Activated T-cell treated with anti-CD3 and anti-CD28 coated beads for 4 hours (primary cell): ENCODE results near the gene PPP1R12B.
"Not testable (repeated sequence)": the region's sequence is repeated elsewhere in the genome, so short reads cannot be mapped to it uniquely, and the experiment has no call there.

Experiments used
- DNase-seq: peaks from one replicate; pipeline ENCODE4 v3.0.0-alpha.2; 2020

Gene PPP1R12B

DNA sequence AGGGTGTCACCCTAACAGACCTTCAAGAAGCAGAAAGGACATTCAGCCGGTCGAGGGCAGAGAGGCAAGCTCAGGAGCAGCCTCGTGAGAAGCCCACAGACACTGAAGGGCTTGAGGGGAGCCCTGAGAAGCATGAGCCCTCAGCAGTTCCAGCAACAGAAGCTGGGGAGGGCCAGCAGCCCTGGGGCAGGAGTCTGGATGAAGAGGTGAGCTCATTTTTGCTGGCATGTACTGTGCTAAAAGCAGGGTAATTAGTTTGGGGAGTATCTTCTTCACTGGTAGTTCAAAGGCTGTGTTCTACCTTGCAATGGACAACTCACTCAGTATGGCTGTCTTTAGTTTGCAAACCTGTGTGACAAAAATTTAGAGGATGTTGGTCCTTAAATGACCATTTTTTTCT, 144.6 kb downstream of the PPP1R12B start:
- not testable (repeated sequence) for DNase-seq

GRCh38 chr1:202498542-202498941, 150.0 kb downstream of the PPP1R12B start:
- no peak for DNase-seq

DNA sequence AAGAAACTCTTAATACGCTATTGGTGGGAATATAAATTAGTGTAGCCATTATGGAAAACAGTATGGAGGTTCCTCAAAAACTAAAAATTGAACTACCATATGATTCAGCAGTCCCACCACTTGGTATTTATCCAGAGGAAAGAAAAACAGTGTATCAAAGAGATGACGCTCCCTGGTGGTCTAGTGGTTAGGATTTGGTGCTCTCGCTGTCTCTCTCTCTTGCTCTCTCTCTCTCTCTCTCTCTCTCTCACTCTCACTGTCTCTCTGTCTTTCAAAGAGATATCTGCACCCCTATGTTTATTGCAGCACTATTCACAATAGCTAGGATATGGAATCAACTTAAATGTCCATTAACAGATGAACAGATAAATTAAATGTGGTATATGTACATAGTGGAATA, 151.5 kb downstream of the PPP1R12B start:
- not testable (repeated sequence) for DNase-seq

DNA sequence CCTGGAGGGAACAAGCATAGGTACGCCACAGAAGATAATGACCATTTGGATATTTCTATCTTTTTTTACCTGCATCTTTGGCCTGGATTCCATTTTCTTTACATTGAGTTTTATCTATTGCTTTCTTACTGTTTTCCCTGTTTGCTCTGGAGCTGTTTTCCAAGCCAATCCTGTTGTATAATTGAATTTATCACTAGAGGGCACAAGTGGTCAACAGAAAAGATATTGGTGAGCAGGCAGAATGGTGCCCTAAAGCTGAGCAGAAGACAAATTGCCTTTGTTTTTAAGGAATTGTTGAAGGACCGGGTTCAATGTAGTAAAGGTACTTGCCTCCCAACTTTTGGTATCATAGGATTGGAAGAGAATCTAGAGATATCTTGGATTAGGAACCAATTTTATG, 152.8 kb downstream of the PPP1R12B start:
- no peak for DNase-seq

DNA sequence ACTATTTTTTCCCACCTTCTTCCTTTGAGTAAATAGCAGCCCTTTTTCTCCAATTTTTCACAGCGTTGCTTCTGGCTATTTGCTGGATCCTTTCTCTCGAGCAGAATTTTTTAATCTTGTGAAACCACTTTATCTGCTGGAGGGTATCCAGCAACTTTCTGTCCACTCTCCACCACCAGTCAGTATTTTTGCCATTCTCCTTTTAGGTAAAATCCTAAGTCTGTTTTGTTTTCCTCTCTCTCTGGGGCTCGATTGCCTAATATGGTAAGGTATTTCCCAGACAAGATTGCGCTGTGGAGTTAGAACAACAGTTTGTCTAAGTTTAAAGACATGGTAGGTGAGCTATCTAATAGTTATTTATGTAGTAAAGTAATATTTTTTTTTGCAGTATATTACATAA, 156.9 kb downstream of the PPP1R12B start:
- no peak for DNase-seq

DNA sequence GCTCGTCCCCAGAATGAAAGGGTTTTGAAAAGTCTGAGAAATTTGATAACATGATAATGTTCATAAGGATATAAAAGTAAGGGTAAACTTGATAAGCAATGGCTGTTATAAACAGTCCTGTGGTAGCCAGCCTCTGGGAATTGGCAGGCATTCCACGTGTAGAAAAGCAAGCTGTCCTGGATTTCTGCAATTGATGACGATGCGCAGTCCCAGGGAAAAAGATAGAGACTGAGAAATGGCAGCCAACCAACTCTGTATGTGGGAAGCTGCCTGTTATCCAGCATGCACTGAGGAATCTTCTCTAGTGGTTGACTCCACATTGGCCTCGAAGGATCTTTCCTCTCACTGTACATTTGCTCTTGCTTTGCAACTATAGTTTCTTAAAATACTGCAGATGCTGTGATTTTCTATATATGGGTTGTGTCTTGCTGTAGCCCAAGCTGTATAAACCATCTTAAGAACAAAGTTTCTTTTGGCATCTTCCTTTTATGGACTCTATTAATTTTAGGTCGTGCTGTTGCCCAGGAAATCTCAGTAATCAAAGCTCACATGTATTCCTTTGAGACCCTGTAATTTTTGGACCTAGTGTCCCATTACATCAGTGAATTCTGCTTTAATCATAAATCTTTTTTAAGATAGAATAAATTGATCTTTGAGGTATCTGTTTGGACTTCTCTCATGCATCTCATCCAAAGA, 157.5 kb downstream of the PPP1R12B start:
- DNase-seq = not testable (repeated sequence)

DNA sequence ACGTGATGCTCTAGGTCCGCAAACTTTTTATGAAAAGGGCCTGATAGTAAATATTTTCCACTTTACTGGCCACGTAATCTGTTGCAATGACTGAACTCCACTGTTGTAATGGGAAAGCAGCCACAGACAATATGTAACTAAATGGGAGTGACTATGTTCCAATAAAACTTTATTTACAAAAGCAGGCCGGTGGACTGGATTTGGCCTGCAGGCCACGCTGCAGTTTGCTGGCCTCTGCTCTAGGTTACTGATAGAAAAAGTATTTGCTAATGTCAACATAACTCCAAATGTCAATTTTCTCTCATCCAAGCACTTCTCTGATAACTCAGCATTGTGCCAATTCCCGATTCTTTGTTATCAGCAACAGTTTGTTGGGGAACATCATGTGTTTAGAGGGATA, 160.4 kb downstream of the PPP1R12B start:
- DNase-seq = not testable (repeated sequence)

DNA sequence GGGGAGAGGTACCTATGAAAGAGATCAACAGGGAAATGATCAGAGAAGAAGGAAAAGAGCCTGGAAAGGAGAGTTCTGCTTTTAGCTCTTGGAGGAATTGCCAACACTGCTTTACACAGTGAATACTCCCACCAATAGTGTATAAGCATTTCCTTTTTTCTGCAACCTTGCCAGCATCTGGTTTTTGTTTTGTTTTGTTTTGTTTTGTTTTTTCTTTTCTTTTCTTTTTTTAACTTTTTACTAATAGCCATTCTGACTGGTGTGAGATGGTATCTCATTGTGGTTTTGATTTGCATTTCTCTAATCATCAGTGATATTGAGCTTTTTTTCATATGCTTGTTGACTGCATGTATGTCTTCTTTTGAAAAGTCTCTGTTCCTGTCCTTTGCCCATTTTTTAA, 165.4 kb downstream of the PPP1R12B start:
- not testable (repeated sequence) for DNase-seq

GRCh38 chr1:202516434-202516877, 168.0 kb downstream of the PPP1R12B start:
- no peak for DNase-seq

DNA sequence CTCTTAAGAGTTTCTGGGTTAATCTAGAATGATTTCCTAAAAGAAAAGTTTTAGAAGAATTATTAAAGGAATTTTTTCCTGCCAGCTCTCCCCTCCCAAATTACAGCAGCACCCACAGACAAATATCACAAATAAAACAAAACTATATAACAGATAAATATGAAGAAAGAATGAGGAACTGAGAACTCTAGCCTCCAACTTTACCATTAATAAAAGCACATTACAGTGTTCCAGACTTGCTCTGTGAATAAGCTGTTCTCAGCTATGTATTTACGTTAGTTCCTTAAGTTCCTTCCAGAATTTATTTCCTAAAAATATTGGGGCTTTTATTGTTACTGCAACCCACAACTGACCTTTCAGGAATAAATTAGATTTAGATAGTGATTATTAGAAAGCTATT, 168.6 kb downstream of the PPP1R12B start:
- not testable (repeated sequence) for DNase-seq

DNA sequence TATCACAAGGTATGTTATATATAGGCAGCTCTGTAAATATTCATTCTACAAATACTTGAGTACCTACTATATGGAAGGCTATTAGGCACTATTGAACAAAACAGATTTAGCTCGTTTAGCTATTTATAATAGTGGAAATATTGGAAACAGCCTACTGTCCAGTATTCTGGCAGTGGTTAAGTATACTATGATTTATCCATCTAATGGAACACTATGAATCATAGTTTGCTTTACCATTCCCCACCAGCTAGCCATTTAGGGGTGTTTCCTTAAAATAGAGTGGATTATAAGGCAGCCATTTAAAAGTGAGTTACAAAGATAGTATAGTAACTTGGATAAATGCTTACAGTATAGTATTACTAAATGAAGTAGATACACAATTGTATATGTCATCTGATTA, 169.7 kb downstream of the PPP1R12B start:
- not testable (repeated sequence) for DNase-seq

- DNase-seq = not testable (repeated sequence)
Measured at GRCh38 chr1:202518905-202519304, 170.4 kb downstream of the PPP1R12B start.

GRCh38 chr1:202520129-202520856, 171.8 kb downstream of the PPP1R12B start:
- DNase-seq = not testable (repeated sequence)

- not testable (repeated sequence) for DNase-seq
Measured at GRCh38 chr1:202520857-202521216, 172.3 kb downstream of the PPP1R12B start.

GRCh38 chr1:202521484-202521883, 173.0 kb downstream of the PPP1R12B start:
- not testable (repeated sequence) for DNase-seq

- no peak for DNase-seq
Measured at GRCh38 chr1:202521886-202522285, 173.4 kb downstream of the PPP1R12B start.

- not testable (repeated sequence) for DNase-seq
Measured at GRCh38 chr1:202526056-202526455, 177.6 kb downstream of the PPP1R12B start.

- DNase-seq = not testable (repeated sequence)
Measured at GRCh38 chr1:202528096-202528722, 179.7 kb downstream of the PPP1R12B start.

GRCh38 chr1:202530686-202531085, 182.2 kb downstream of the PPP1R12B start:
- DNase-seq = not testable (repeated sequence)

- no peak for DNase-seq
Measured at GRCh38 chr1:202531472-202531811, 182.9 kb downstream of the PPP1R12B start.

DNA sequence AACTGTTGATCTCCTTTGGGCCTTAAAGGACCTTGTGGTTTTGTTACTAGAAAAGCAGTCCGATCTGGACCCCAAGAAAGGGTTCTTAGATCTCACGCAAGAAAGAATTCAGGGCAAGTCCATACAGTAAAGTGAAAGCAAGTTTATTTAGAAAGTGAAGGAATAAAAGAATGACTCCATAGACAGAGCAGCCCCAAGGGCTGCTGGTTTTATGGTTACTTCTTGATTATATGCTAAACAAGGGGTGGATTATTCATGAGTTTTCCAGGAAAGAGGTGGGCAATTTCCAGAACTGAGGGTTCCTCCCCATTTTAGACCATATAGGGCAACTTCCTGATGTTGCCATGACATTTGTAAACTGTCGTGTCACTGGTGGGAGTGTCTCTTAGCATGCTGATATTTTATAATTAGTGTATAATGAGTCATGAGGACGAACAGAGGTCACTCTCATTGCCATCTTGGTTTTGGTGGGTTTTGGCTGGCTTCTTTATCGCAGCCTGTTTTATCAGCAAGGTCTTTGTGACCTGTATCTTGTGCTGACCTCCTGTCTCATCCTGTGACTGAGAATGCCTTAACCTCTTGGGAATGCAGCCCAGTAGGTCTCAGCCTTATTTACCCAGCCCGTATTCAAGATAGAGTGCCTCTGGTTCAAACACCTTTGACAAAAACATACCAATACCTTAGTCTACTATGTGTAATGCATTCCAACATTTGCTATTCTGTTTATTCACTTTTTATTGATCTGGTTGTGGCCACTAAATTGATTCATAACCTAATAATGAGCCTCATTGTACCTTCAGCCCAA, 183.5 kb downstream of the PPP1R12B start:
- not testable (repeated sequence) for DNase-seq

DNA sequence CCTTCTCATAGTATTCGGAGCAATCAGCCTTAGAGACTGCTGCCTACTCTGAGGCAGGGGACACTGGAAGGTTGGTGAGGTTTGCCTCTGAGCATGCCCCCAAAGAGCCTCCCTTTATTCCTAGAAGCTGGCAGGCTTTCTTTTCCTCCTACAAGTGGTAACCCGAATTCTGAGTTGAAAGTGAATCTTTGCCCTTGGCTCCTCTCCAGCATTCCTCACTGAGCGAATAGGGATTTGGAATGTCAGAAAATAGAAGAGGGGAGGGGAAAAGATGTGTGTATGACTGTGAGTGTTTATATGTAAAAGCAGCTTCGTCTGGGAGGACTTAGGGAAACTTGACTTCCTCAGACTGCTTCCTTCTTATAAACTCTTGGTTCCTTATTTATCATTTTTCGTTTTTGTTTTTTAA, 190.7 kb downstream of the PPP1R12B start:
- not testable (repeated sequence) for DNase-seq

GRCh38 chr1:202539583-202539982, 191.1 kb downstream of the PPP1R12B start:
- not testable (repeated sequence) for DNase-seq
